HepG2 (cell line): ENCODE results near the gene FGA. TPM values are rescaled to one million over a fixed set of nuclear protein-coding genes. Genes with fewer than 3 reads are reported as not detected.

Experiments used
- ATAC-seq: fragments of 200-7000 bp; cut with Tn5 transposase; 3 replicates; pipeline ENCODE4 v1.9.1; 2020; ENCODE audit warnings: mild to moderate bottlenecking, moderate library complexity
- BruUV-seq: library from RNA; stranded (reverse); fragments of 400-500 nt; replicated peaks from 2 replicates; lab custom pipeline; 2021; lab: Mats Ljungman, UMichigan
- CTCF ChIA-PET: fragments of 300-600 bp; formaldehyde crosslinking; extraction: SDS; loops from one replicate; lab custom pipeline; 2021; ENCODE audit warnings: low total read pairs, inconsistent platforms, low intra/inter-chr PET ratio; lab: Yijun Ruan, JAX
- POLR2A ChIA-PET: fragments of 350-600 bp; sonication (Branson Sonifier 250); formaldehyde crosslinking; loops from one replicate; lab custom pipeline; 2020; ENCODE audit warnings: antibody characterized with exemption, inconsistent platforms; lab: Yijun Ruan, JAX
- DNase-seq: peaks from one replicate; pipeline ENCODE4 v3.0.0-alpha.2; 2015; ENCODE audit warnings: low spot score
- FAIRE-seq: peaks from 3 replicates; lab custom pipeline; 2011; peaks lifted over from hg19 to GRCh38; lab: Jason Lieb, UNC
- H2AFZ ChIP-seq: one replicate; pipeline ENCODE4 v1.6.1; 2011; ENCODE audit warnings: low read length, inconsistent platforms
- H3K27ac ChIP-seq: fragments of 300-600 bp; 3 replicates; pipeline ENCODE4 v1.8.0; 2011; ENCODE audit warnings: mixed run types, mild to moderate bottlenecking, mixed read lengths, low read length, inconsistent platforms; ENCODE audit not compliant: insufficient read depth; ENCODE audit errors: extremely low read length
- H3K27me3 ChIP-seq, 2 experiments: fragments of 200-600 bp in 1 of 2; 2 replicates in 1 of 2; 3 replicates in 1 of 2; pipeline versions ENCODE4 v1.6.0 to v1.8.0; 2011; ENCODE audit warnings: low read length in 2 of 2, mild to moderate bottlenecking in 2 of 2, moderate library complexity in 2 of 2, inconsistent platforms in 1 of 2; ENCODE audit not compliant: insufficient read depth in 2 of 2, control insufficient read depth in 1 of 2
- H3K36me3 ChIP-seq, 2 experiments: fragments of 200-600 bp in 1 of 2; replicated peaks in 1 of 2; 2 replicates in 1 of 2; 3 replicates in 1 of 2; pipeline versions ENCODE4 v1.5.1 to v1.8.0; 2011; ENCODE audit warnings: low read length in 2 of 2, inconsistent platforms in 1 of 2; ENCODE audit not compliant: insufficient read depth in 2 of 2, control insufficient read depth in 1 of 2
- H3K4me1 ChIP-seq: 2 replicates; pipeline ENCODE4 v1.5.1; 2012; ENCODE audit warnings: low read length, inconsistent platforms; ENCODE audit not compliant: insufficient read depth
- H3K4me2 ChIP-seq: 2 replicates; pipeline ENCODE4 v1.6.0; 2011; ENCODE audit warnings: low read depth, low read length, inconsistent platforms
- H3K4me3 ChIP-seq, 3 experiments: fragments of 200-600 bp in 1 of 3; sonication (generic), shearing (Covaris generic) in 1 of 3; replicated peaks in 1 of 3; 2 replicates each; pipeline ENCODE4 v1.5.1; 2011 to 2016; ENCODE audit warnings: low read length in 3 of 3, inconsistent platforms in 2 of 3, low read depth in 2 of 3, mild to moderate bottlenecking in 2 of 3, control low read depth in 1 of 3, mixed read lengths in 1 of 3; ENCODE audit not compliant: insufficient read depth in 1 of 3
- H3K79me2 ChIP-seq: one replicate; pipeline ENCODE4 v1.6.1; 2011; ENCODE audit warnings: low read length, inconsistent platforms; ENCODE audit not compliant: insufficient read depth
- H3K9ac ChIP-seq: 2 replicates; pipeline ENCODE4 v1.6.0; 2011; ENCODE audit warnings: mild to moderate bottlenecking, low read depth, low read length, inconsistent platforms; ENCODE audit not compliant: insufficient read depth
- H3K9me3 ChIP-seq: 2 replicates; pipeline ENCODE4 v1.5.1; 2012; ENCODE audit warnings: mild to moderate bottlenecking, low read length
- H4K20me1 ChIP-seq: 2 replicates; pipeline ENCODE4 v1.6.0; 2011; ENCODE audit warnings: inconsistent platforms, mild to moderate bottlenecking, low read length, moderate library complexity; ENCODE audit not compliant: insufficient read depth
- ARID2 ChIP-seq: sonication (generic); formaldehyde crosslinking; IDR thresholded peaks from 2 replicates; pipeline ENCODE4 v1.8.1; 2022; ENCODE audit warnings: mild to moderate bottlenecking, missing genetic modification reagents, borderline replicate concordance
- ARNT ChIP-seq: fragments of 450-650 bp; IDR thresholded peaks from 2 replicates; pipeline ENCODE4 v1.6.1; 2017
- ATF1 ChIP-seq: IDR thresholded peaks from 2 replicates; pipeline ENCODE4 v1.6.1; 2016; ENCODE audit warnings: mild to moderate bottlenecking, control low read depth
- CENPBD1 ChIP-seq: sonication (generic); formaldehyde crosslinking; IDR thresholded peaks from 2 replicates; pipeline ENCODE4 v1.8.0; 2022; ENCODE audit warnings: missing genetic modification reagents, low read depth, mild to moderate bottlenecking, borderline replicate concordance
- CENPT ChIP-seq: sonication (generic); formaldehyde crosslinking; IDR thresholded peaks from 2 replicates; pipeline ENCODE4 v1.8.0; 2022; ENCODE audit warnings: low read depth, mild to moderate bottlenecking, moderate library complexity, missing genetic modification reagents
- EZH2 ChIP-seq: conservative IDR thresholded peaks from 2 replicates; pipeline ENCODE4 v1.6.1; 2012; ENCODE audit warnings: mild to moderate bottlenecking, low read depth, low read length, moderate library complexity
- HOXA5 ChIP-seq: sonication (generic); formaldehyde crosslinking; IDR thresholded peaks from 2 replicates; pipeline ENCODE4 v1.4.0; 2020; ENCODE audit warnings: missing genetic modification reagents
- HOXA9 ChIP-seq: sonication (generic); formaldehyde crosslinking; IDR thresholded peaks from 2 replicates; pipeline ENCODE4 v1.8.1; 2022; ENCODE audit warnings: missing genetic modification reagents, mild to moderate bottlenecking, moderate library complexity, borderline replicate concordance
- IRX3 ChIP-seq: sonication (generic); formaldehyde crosslinking; IDR thresholded peaks from 2 replicates; pipeline ENCODE4 v1.8.1; 2023; ENCODE audit warnings: mild to moderate bottlenecking, low read depth, missing genetic modification reagents, borderline replicate concordance
- MAFF ChIP-seq: IDR thresholded peaks from 2 replicates; pipeline ENCODE4 v1.6.1; 2011; ENCODE audit warnings: low read depth, low read length, improper control_type of control experiment
- MAFK ChIP-seq, 2 experiments: IDR thresholded peaks in 1 of 2; conservative IDR thresholded peaks in 1 of 2; 2 replicates each; pipeline ENCODE4 v1.6.1; 2011; ENCODE audit warnings: improper control_type of control experiment in 2 of 2, low read length in 2 of 2
- MBD4 ChIP-seq: IDR thresholded peaks from 2 replicates; pipeline ENCODE4 v1.6.1; 2012; ENCODE audit warnings: low read length, inconsistent platforms, borderline replicate concordance
- NFKB2 ChIP-seq: sonication (generic); formaldehyde crosslinking; IDR thresholded peaks from 2 replicates; pipeline ENCODE4 v1.4.0; 2020; ENCODE audit warnings: missing genetic modification reagents, borderline replicate concordance
- NFKBIZ ChIP-seq: IDR thresholded peaks from 2 replicates; pipeline ENCODE4 v1.6.1; 2018; ENCODE audit warnings: missing genetic modification reagents, missing compliant biosample characterization
- PHF8 ChIP-seq: sonication (generic); formaldehyde crosslinking; IDR thresholded peaks from 2 replicates; pipeline ENCODE4 v1.5.0; 2020; ENCODE audit warnings: missing genetic modification reagents
- RBFOX2 ChIP-seq: fragments of 200-400 bp; formaldehyde crosslinking; IDR thresholded peaks from 2 replicates; pipeline ENCODE4 v1.6.1; 2017; ENCODE audit warnings: low read depth, mild to moderate bottlenecking, low read length
- SALL2 ChIP-seq: sonication (generic); formaldehyde crosslinking; IDR thresholded peaks from 2 replicates; pipeline ENCODE4 v1.8.1; 2023; ENCODE audit warnings: mild to moderate bottlenecking, missing genetic modification reagents, inconsistent platforms
- SETDB1 ChIP-seq: sonication (generic); formaldehyde crosslinking; IDR thresholded peaks from 2 replicates; pipeline ENCODE4 v1.5.1; 2020; ENCODE audit warnings: missing genetic modification reagents, mild to moderate bottlenecking, borderline replicate concordance
- SMC3 ChIP-seq: IDR thresholded peaks from 2 replicates; pipeline ENCODE4 v1.6.1; 2011; ENCODE audit warnings: low read length, improper control_type of control experiment
- TRIM22 ChIP-seq: fragments of 450-650 bp; IDR thresholded peaks from 2 replicates; pipeline ENCODE4 v1.6.1; 2017
- ZBTB21 ChIP-seq: sonication (generic); formaldehyde crosslinking; IDR thresholded peaks from 2 replicates; pipeline ENCODE4 v1.4.0; 2020; ENCODE audit warnings: missing genetic modification reagents
- ZBTB8A ChIP-seq: sonication (generic); formaldehyde crosslinking; IDR thresholded peaks from 2 replicates; pipeline ENCODE4 v1.4.0; 2020; ENCODE audit warnings: mild to moderate bottlenecking, low read depth, missing genetic modification reagents, borderline replicate concordance
- ZNF3 ChIP-seq: IDR thresholded peaks from 2 replicates; pipeline ENCODE4 v1.7.0; 2017; ENCODE audit warnings: inconsistent platforms
- ZNF556 ChIP-seq: sonication (generic); formaldehyde crosslinking; IDR thresholded peaks from 2 replicates; pipeline ENCODE4 v1.4.0; 2020; ENCODE audit warnings: mild to moderate bottlenecking, missing genetic modification reagents, borderline replicate concordance
- WGBS: methylation state at CpG from one replicate; pipeline ENCODE4 v1.1.6; 2017; ENCODE audit warnings: low lambda C conversion rate; 5-methylcytosine and 5-hydroxymethylcytosine counted together
- in situ Hi-C: cut with HindIII; loops from 2 replicates; pipeline ENCODE4 v1.10.0; 2017; ENCODE audit warnings: low pct_unique_long_range_greater_than_20kb; ENCODE audit not compliant: extremely low pct_ligation_motif_present
- intact Hi-C: fragments of 100-400 bp; cut with micrococcal nuclease; formaldehyde crosslinking; loops from one replicate; pipeline ENCODE4 v1.10.0; 2022; ENCODE audit not compliant: unreplicated experiment
- polyA plus RNA-seq, 8 experiments: library from polyadenylated mRNA; depleted of rRNA in 3 of 8; stranded (reverse) in 7 of 8; unstranded in 1 of 8; fragments of >200 nt; fragmentation: Illumina TruSeq in 4 of 8; extraction: Trizol in 4 of 8; gene quantifications; 2 replicates each; pipeline versions ENCODE4 v1.2.1 to v1.2.3, GENCODE V29; 2011 to 2016; ENCODE audit warnings: low read depth in 4 of 8, missing spikeins in 1 of 8, mixed read lengths in 1 of 8; ENCODE audit not compliant: insufficient read depth in 1 of 8
- total RNA-seq, 5 experiments: library from RNA; depleted of rRNA; stranded (reverse); fragments of >200 nt; fragmentation: Illumina TruSeq; extraction: Trizol; gene quantifications; 2 replicates each; pipeline ENCODE4 v1.2.3, GENCODE V29; 2016; ENCODE audit warnings: low read depth in 1 of 5
- TF ChIP-seq, protein P1 (sequence below): sonication (generic); formaldehyde crosslinking; IDR thresholded peaks from 2 replicates; pipeline ENCODE4 v1.8.1; 2023; ENCODE audit warnings: missing genetic modification reagents, inconsistent platforms, borderline replicate concordance

Gene FGA
- total and polyA plus RNA-seq, 2 of the 13 experiments (the other 11 are each of a cell fraction or from before 2014, with no cell fraction given), result 640 to 1,523 TPM

GRCh38 chr4:154611833-154612232 is 21.3 kb upstream of the FGA start:
- Histone ChIP-seq H3K27ac (peak overlapping the region; percentile 78), H3K4me1 (peaks cover 72% of the 10 kb centered on the region), H3K27me3 (no peaks in the 10 kb centered on the region), H3K9ac (peak overlapping the region; percentile 72), H3K4me2 (peak overlapping the region; percentile 73), H3K4me3 (peak overlapping the region; percentile 67 to 74 (median 67); a peak in 5 of 6 replicates), H3K79me2 (peaks cover 45% of the 10 kb centered on the region), H3K36me3 (peaks cover 2 to 29% of the 10 kb centered on the region in 2 experiments; a peak in 4 of 5 replicates), H4K20me1 (no peaks in the 10 kb centered on the region), H3K9me3 (no peaks in the 10 kb centered on the region), H2AFZ (no peak overlapping the region)
- ChIA-PET CTCF (no interaction called here), POLR2A (interaction anchor here (1.0 to 15.2 kb wide), 12 partner anchors 9 to 62 kb away, joined by 4 to 468 read pairs (median 19); partner anchors contain the start of genes FGA, FGB and PLRG1)
- ATAC-seq (no peak), FAIRE-seq (no peak), DNase-seq (no peak)
- in situ Hi-C loops, result no loop called here
- intact Hi-C loops, result loop anchor here (2.0 kb wide), 1 partner anchor 13 kb away; no protein-coding TSS in a partner anchor
- BruUV-seq, result TSS peak; percentile 67
- 4% methylated on average over 1 of the region's 1 CpG for WGBS
- 0 out of 2 replicates have a peak, but pooled peaks have one; percentile 2 for TF ChIP-seq ZNF556
- TF ChIP-seq PHF8 (CRISPR knock-in tag), result no peak
- TF ChIP-seq MBD4, result 0 out of 2 replicates have a peak, but pooled peaks have one; percentile 45
- no peak for TF ChIP-seq ZNF3 (CRISPR knock-in tag)
- TF ChIP-seq MAFK (conservative IDR thresholded peaks at IDR 0.05 in 1 of 2, IDR thresholded peaks at IDR 0.05 in 1 of 2; ENCODE audit: low read length in 2 of 2), result peak; percentile 23 to 51; a peak in 3 of 4 replicates
- no peak for TF ChIP-seq HOXA9 (CRISPR knock-in tag)
- no peak for TF ChIP-seq EZH2
- no peak for TF ChIP-seq NFKBIZ
- TF ChIP-seq, protein P1, sequence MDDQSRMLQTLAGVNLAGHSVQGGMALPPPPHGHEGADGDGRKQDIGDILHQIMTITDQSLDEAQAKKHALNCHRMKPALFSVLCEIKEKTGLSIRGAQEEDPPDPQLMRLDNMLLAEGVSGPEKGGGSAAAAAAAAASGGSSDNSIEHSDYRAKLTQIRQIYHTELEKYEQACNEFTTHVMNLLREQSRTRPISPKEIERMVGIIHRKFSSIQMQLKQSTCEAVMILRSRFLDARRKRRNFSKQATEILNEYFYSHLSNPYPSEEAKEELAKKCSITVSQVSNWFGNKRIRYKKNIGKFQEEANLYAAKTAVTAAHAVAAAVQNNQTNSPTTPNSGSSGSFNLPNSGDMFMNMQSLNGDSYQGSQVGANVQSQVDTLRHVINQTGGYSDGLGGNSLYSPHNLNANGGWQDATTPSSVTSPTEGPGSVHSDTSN (CRISPR knock-in tag), result no peak
- no peak for TF ChIP-seq CENPBD1 (CRISPR knock-in tag)
- no peak for TF ChIP-seq ATF1 (CRISPR knock-in tag)
- no peak for TF ChIP-seq HOXA5 (CRISPR knock-in tag)
- 0 out of 2 replicates have a peak, but pooled peaks have one; percentile 24 for TF ChIP-seq ARID2 (CRISPR knock-in tag)
- no peak for TF ChIP-seq SETDB1
- peak; percentile 52; the same call in 1 of the 2 replicates for TF ChIP-seq MAFF
- TF ChIP-seq ZBTB21 (CRISPR knock-in tag), result no peak
- 0 out of 2 replicates have a peak, but pooled peaks have one; percentile 16 for TF ChIP-seq ZBTB8A (CRISPR knock-in tag)
- 0 out of 2 replicates have a peak, but pooled peaks have one; percentile 5 for TF ChIP-seq IRX3 (CRISPR knock-in tag)
- TF ChIP-seq CENPT, result no peak
- TF ChIP-seq TRIM22, result no peak
- no peak for TF ChIP-seq ARNT
- TF ChIP-seq NFKB2 (CRISPR knock-in tag), result no peak
- no peak for TF ChIP-seq SMC3
- TF ChIP-seq SALL2 (CRISPR knock-in tag), result no peak
- peak; percentile 30 for TF ChIP-seq RBFOX2
